HepG2 (cell line): ENCODE data around the gene ALG8. TPM values are rescaled to one million over a fixed set of nuclear protein-coding genes. Genes with fewer than 3 reads are reported as not detected.

ENCODE experiments used
- BATF2 ChIP-seq: sonication (generic); formaldehyde crosslinking; IDR thresholded peaks from 2 replicates; pipeline ENCODE4 v1.8.0; 2022; ENCODE audit warnings: mild to moderate bottlenecking, missing genetic modification reagents, moderate library complexity
- DNMT3B ChIP-seq: conservative IDR thresholded peaks from 2 replicates; pipeline ENCODE4 v1.6.1; 2016; ENCODE audit warnings: missing biosample characterization, control low read depth
- ELF4 ChIP-seq: sonication (generic); formaldehyde crosslinking; IDR thresholded peaks from 2 replicates; pipeline ENCODE4 v1.5.0; 2020; ENCODE audit warnings: missing genetic modification reagents, mild to moderate bottlenecking, moderate library complexity, borderline replicate concordance
- HIVEP1 ChIP-seq: sonication (generic); formaldehyde crosslinking; IDR thresholded peaks from 2 replicates; pipeline ENCODE4 v1.4.0; 2020; ENCODE audit warnings: mild to moderate bottlenecking, missing genetic modification reagents
- KIAA2018 ChIP-seq: sonication (generic); formaldehyde crosslinking; IDR thresholded peaks from 2 replicates; pipeline ENCODE4 v1.5.0; 2020; ENCODE audit warnings: mild to moderate bottlenecking, missing genetic modification reagents, borderline replicate concordance
- RAD21 ChIP-seq: fragments of 450-650 bp; formaldehyde crosslinking; IDR thresholded peaks from 2 replicates; pipeline ENCODE4 v1.5.0; 2020; ENCODE audit warnings: mild to moderate bottlenecking
- SMAD9 ChIP-seq: sonication (generic); formaldehyde crosslinking; IDR thresholded peaks from 2 replicates; pipeline ENCODE4 v1.5.1; 2020; ENCODE audit warnings: mild to moderate bottlenecking, missing genetic modification reagents
- SSRP1 ChIP-seq: IDR thresholded peaks from 2 replicates; pipeline ENCODE4 v1.6.1; 2016; ENCODE audit warnings: control low read depth
- THYN1 ChIP-seq: sonication (generic); formaldehyde crosslinking; IDR thresholded peaks from 2 replicates; pipeline ENCODE4 v1.8.1; 2023; ENCODE audit warnings: low read depth, mild to moderate bottlenecking, moderate library complexity, missing genetic modification reagents, borderline replicate concordance
- ZBTB8A ChIP-seq: sonication (generic); formaldehyde crosslinking; IDR thresholded peaks from 2 replicates; pipeline ENCODE4 v1.4.0; 2020; ENCODE audit warnings: mild to moderate bottlenecking, low read depth, missing genetic modification reagents, borderline replicate concordance
- ZNF687 ChIP-seq: sonication (generic); formaldehyde crosslinking; IDR thresholded peaks from 2 replicates; pipeline ENCODE4 v1.5.1; 2020; ENCODE audit warnings: mild to moderate bottlenecking, missing genetic modification reagents, moderate library complexity
- ZNF724P ChIP-seq: sonication (generic); formaldehyde crosslinking; IDR thresholded peaks from 2 replicates; pipeline ENCODE4 v1.8.0; 2022; ENCODE audit warnings: missing genetic modification reagents, borderline replicate concordance
- polyA plus RNA-seq, 8 experiments: library from polyadenylated mRNA; depleted of rRNA in 3 of 8; stranded (reverse) in 7 of 8; unstranded in 1 of 8; fragments of >200 nt; fragmentation: Illumina TruSeq in 4 of 8; extraction: Trizol in 4 of 8; gene quantifications; 2 replicates each; pipeline versions ENCODE4 v1.2.1 to v1.2.3, GENCODE V29; 2011 to 2016; ENCODE audit warnings: low read depth in 4 of 8, missing spikeins in 1 of 8, mixed read lengths in 1 of 8; ENCODE audit not compliant: insufficient read depth in 1 of 8
- total RNA-seq, 5 experiments: library from RNA; depleted of rRNA; stranded (reverse); fragments of >200 nt; fragmentation: Illumina TruSeq; extraction: Trizol; gene quantifications; 2 replicates each; pipeline ENCODE4 v1.2.3, GENCODE V29; 2016; ENCODE audit warnings: low read depth in 1 of 5

Gene ALG8
- total and polyA plus RNA-seq, 2 of the 13 experiments (the other 11 are each of a cell fraction or from before 2014, with no cell fraction given), result 75.8 to 88.0 TPM

- TF ChIP-seq SMAD9 (0 out of 2 replicates have a peak, but pooled peaks have one; percentile 14), ZBTB8A (0 out of 2 replicates have a peak, but pooled peaks have one; percentile 8), KIAA2018 (CRISPR knock-in tag) (0 out of 2 replicates have a peak, but pooled peaks have one; percentile 17), ZNF724P (CRISPR knock-in tag) (0 out of 2 replicates have a peak, but pooled peaks have one; percentile 32), SSRP1 (CRISPR knock-in tag) (0 out of 2 replicates have a peak, but pooled peaks have one; percentile 39), THYN1 (CRISPR knock-in tag) (no peak), RAD21 (CRISPR knock-in tag) (no peak), HIVEP1 (no peak), BATF2 (CRISPR knock-in tag) (0 out of 2 replicates have a peak, but pooled peaks have one; percentile 2), DNMT3B (0 out of 2 replicates have a peak, but pooled peaks have one; percentile 10), ELF4 (CRISPR knock-in tag) (0 out of 2 replicates have a peak, but pooled peaks have one; percentile 36), ZNF687 (no peak)
Observed at GRCh38 chr11:78080084-78080817, 59.2 kb downstream of the ALG8 start (continued).
